Mucosa of stomach (tissue), 1 donor: ENCODE results near the gene GNA12.
"Not testable (repeated sequence)": the region's sequence is repeated elsewhere in the genome, so short reads cannot be mapped to it uniquely, and the experiment has no call there.

Experiments used
- H3K27me3 ChIP-seq: one replicate; pipeline ENCODE4 v1.7.0; 2013; ENCODE audit warnings: mild to moderate bottlenecking, low read length; ENCODE audit not compliant: control insufficient read depth, insufficient read depth
- H3K36me3 ChIP-seq: one replicate; pipeline ENCODE4 v1.7.0; 2013; ENCODE audit warnings: low read length; ENCODE audit not compliant: control insufficient read depth, insufficient read depth
- H3K4me1 ChIP-seq: one replicate; pipeline ENCODE4 v1.7.0; 2013; ENCODE audit warnings: mild to moderate bottlenecking, low read length; ENCODE audit not compliant: control insufficient read depth, insufficient read depth
- H3K4me3 ChIP-seq: one replicate; pipeline ENCODE4 v1.7.0; 2013; ENCODE audit warnings: low read length
- H3K9ac ChIP-seq: one replicate; pipeline ENCODE4 v1.7.0; 2013; ENCODE audit warnings: mild to moderate bottlenecking, low read length, moderate library complexity
- H3K9me3 ChIP-seq: one replicate; pipeline ENCODE4 v1.7.0; 2013; ENCODE audit warnings: mild to moderate bottlenecking, low read length, moderate library complexity; ENCODE audit not compliant: control insufficient read depth
- donor health status: Pancreatic carcinoma.

GNA12 gene

GRCh38 chr7:2698581-2699288 is 145.4 kb downstream of the GNA12 start:
- Histone ChIP-seq H3K27me3 (peaks cover 13% of the 10 kb centered on the region), H3K4me3 (no peak overlapping the region), H3K36me3 (no peaks in the 10 kb centered on the region), H3K9me3 (no peaks in the 10 kb centered on the region), H3K4me1 (no peaks in the 10 kb centered on the region), H3K9ac (no peak overlapping the region)

GRCh38 chr7:2694122-2694436 is 150.0 kb downstream of the GNA12 start:
- H3K4me1 ChIP-seq, H3K9ac ChIP-seq: not testable (repeated sequence)

GRCh38 chr7:2693420-2694121 is 150.5 kb downstream of the GNA12 start:
- not testable (repeated sequence) for H3K9me3 ChIP-seq, H3K36me3 ChIP-seq, H3K4me3 ChIP-seq, H3K4me1 ChIP-seq, H3K9ac ChIP-seq
- peaks cover 23% of the 10 kb centered on the region for H3K27me3 ChIP-seq

More at GRCh38 chr7:2694122-2694436, 150.0 kb downstream of the GNA12 start:
- H3K36me3 ChIP-seq, H3K4me3 ChIP-seq, H3K9me3 ChIP-seq: not testable (repeated sequence)
- H3K27me3 ChIP-seq = peaks cover 21% of the 10 kb centered on the region

- Histone ChIP-seq H3K4me3 (no peak overlapping the region), H3K9ac (no peak overlapping the region), H3K9me3 (no peaks in the 10 kb centered on the region), H3K4me1 (peaks cover 9% of the 10 kb centered on the region), H3K27me3 (peaks cover 32% of the 10 kb centered on the region), H3K36me3 (no peaks in the 10 kb centered on the region)
Measured at GRCh38 chr7:2692543-2692942, 151.6 kb downstream of the GNA12 start.

- H3K9me3 ChIP-seq, H3K36me3 ChIP-seq, H3K9ac ChIP-seq, H3K4me3 ChIP-seq: not testable (repeated sequence)
- H3K27me3 ChIP-seq = peaks cover 37% of the 10 kb centered on the region
- H3K4me1 ChIP-seq = peaks cover 10% of the 10 kb centered on the region
Measured at GRCh38 chr7:2691932-2692439, 152.1 kb downstream of the GNA12 start.

GRCh38 chr7:2691011-2691707 is 152.9 kb downstream of the GNA12 start:
- H3K9ac ChIP-seq = no peak overlapping the region
- no peak overlapping the region for H3K4me3 ChIP-seq
- H3K27me3 ChIP-seq = peaks cover 42% of the 10 kb centered on the region
- peaks cover 10% of the 10 kb centered on the region for H3K4me1 ChIP-seq
- no peaks in the 10 kb centered on the region for H3K9me3 ChIP-seq
- H3K36me3 ChIP-seq = no peaks in the 10 kb centered on the region

GRCh38 chr7:2689951-2690705 is 154.0 kb downstream of the GNA12 start:
- H3K36me3 ChIP-seq = no peaks in the 10 kb centered on the region
- no peak overlapping the region for H3K4me3 ChIP-seq
- peaks cover 42% of the 10 kb centered on the region for H3K27me3 ChIP-seq
- H3K9me3 ChIP-seq = no peaks in the 10 kb centered on the region
- H3K4me1 ChIP-seq = peaks cover 10% of the 10 kb centered on the region
- H3K9ac ChIP-seq = no peak overlapping the region

GRCh38 chr7:2689343-2689847 is 154.7 kb downstream of the GNA12 start:
- H3K27me3 ChIP-seq = peaks cover 42% of the 10 kb centered on the region
- H3K36me3 ChIP-seq = no peaks in the 10 kb centered on the region
- no peak overlapping the region for H3K9ac ChIP-seq
- no peak overlapping the region for H3K4me3 ChIP-seq
- peaks cover 10% of the 10 kb centered on the region for H3K4me1 ChIP-seq
- H3K9me3 ChIP-seq = no peaks in the 10 kb centered on the region

GRCh38 chr7:2688409-2689342 is 155.4 kb downstream of the GNA12 start:
- peaks cover 42% of the 10 kb centered on the region for H3K27me3 ChIP-seq
- H3K4me3 ChIP-seq = no peak overlapping the region
- peaks cover 10% of the 10 kb centered on the region for H3K4me1 ChIP-seq
- no peak overlapping the region for H3K9ac ChIP-seq
- no peaks in the 10 kb centered on the region for H3K9me3 ChIP-seq
- H3K36me3 ChIP-seq = no peaks in the 10 kb centered on the region

GRCh38 chr7:2687881-2688318 is 156.2 kb downstream of the GNA12 start, which contains the start of gene AMZ1:
Gene AMZ1, plus strand, starts transcription at chr7:2688202. Its CDS starts 12,250 bp downstream, at chr7:2700452.
- H3K4me3 ChIP-seq = no peak within 1 kb of the TSS
- peaks cover 10% of the 10 kb centered on the region for H3K4me1 ChIP-seq
- H3K9ac ChIP-seq = no peak within 1 kb of the TSS
- no peaks in the 10 kb centered on the region for H3K36me3 ChIP-seq
- H3K9me3 ChIP-seq = no peaks in the 10 kb centered on the region
- peaks cover 42% of the 10 kb centered on the region for H3K27me3 ChIP-seq
